Measurements from ENCODE around the gene TMEM131L. TPM values are rescaled to one million over a fixed set of nuclear protein-coding genes. Genes with fewer than 3 reads are reported as not detected.
"Not testable (repeated sequence)": the region's sequence is repeated elsewhere in the genome, so short reads cannot be mapped to it uniquely, and the experiment has no call there.

Gene TMEM131L
- total and polyA plus RNA-seq, 3 donors from 2014 or later, result 9.1 to 15.0 (median 12.6) TPM

- 77 to 84% methylated on average over 5 of the region's 5 CpGs for WGBS, 2 donors
- H3K9me3 ChIP-seq, result no peaks in the 10 kb centered on the region
- H3K27me3 ChIP-seq, result no peaks in the 10 kb centered on the region
- DNase-seq, result no peak
- TF ChIP-seq CTCF (IDR thresholded peaks at IDR 0.05) (no peak), POLR2A (IDR thresholded peaks at IDR 0.05) (no peak)
- H3K36me3 ChIP-seq (ENCODE audit: low read depth, missing control alignments), result no peaks in the 10 kb centered on the region
- H3K4me1 ChIP-seq, result no peaks in the 10 kb centered on the region
- no peak overlapping the region for H3K27ac ChIP-seq
- intact Hi-C loops (cut with DNase I; ENCODE audit: low total_unique reads), result no loop called here
- H3K4me3 ChIP-seq, result no peak overlapping the region
These were observed 18.8 kb upstream of the TMEM131L start for GRCh38 chr4:153447175-153447905.

- intact Hi-C loops (cut with DNase I; ENCODE audit: low total_unique reads), result no loop called here
- no peaks in the 10 kb centered on the region for H3K27me3 ChIP-seq
- no peaks in the 10 kb centered on the region for H3K9me3 ChIP-seq
- no peaks in the 10 kb centered on the region for H3K4me1 ChIP-seq
- H3K27ac ChIP-seq, result no peak overlapping the region
- no peaks in the 10 kb centered on the region for H3K36me3 ChIP-seq (ENCODE audit: low read depth, missing control alignments)
- H3K4me3 ChIP-seq, result no peak overlapping the region
- no peak for TF ChIP-seq CTCF (IDR thresholded peaks at IDR 0.05)
- TF ChIP-seq POLR2A (IDR thresholded peaks at IDR 0.05), result no peak
- 43 to 60% methylated on average over 10 of the region's 10 CpGs for WGBS, 2 donors
- DNase-seq, result no peak
These were observed 18.0 kb upstream of the TMEM131L start for GRCh38 chr4:153448003-153448731.

- no peak for TF ChIP-seq CTCF (IDR thresholded peaks at IDR 0.05)
- no peak for TF ChIP-seq POLR2A (IDR thresholded peaks at IDR 0.05)
- H3K27ac ChIP-seq, result no peak overlapping the region
- H3K9me3 ChIP-seq, result no peaks in the 10 kb centered on the region
- intact Hi-C loops (cut with DNase I; ENCODE audit: low total_unique reads), result no loop called here
- H3K4me3 ChIP-seq, result no peak overlapping the region
- no peaks in the 10 kb centered on the region for H3K36me3 ChIP-seq (ENCODE audit: low read depth, missing control alignments)
- DNase-seq, result no peak
- 100% methylated on average over 1 of the region's 1 CpG for WGBS, 2 donors
- H3K27me3 ChIP-seq, result no peaks in the 10 kb centered on the region
- no peaks in the 10 kb centered on the region for H3K4me1 ChIP-seq
These were observed 16.8 kb upstream of the TMEM131L start for GRCh38 chr4:153449338-153449737.

- TF ChIP-seq POLR2A (IDR thresholded peaks at IDR 0.05) (no peak), CTCF (IDR thresholded peaks at IDR 0.05) (no peak)
- WGBS, 2 donors, result 90 to 93% methylated on average over 5 of the region's 5 CpGs
- Histone ChIP-seq H3K4me1 (no peaks in the 10 kb centered on the region), H3K27ac (no peak overlapping the region), H3K36me3 (ENCODE audit: low read depth, missing control alignments) (no peaks in the 10 kb centered on the region), H3K4me3 (no peak overlapping the region), H3K9me3 (no peaks in the 10 kb centered on the region), H3K27me3 (no peaks in the 10 kb centered on the region)
- DNase-seq, result no peak
- intact Hi-C loops (cut with DNase I; ENCODE audit: low total_unique reads), result no loop called here
These were observed 15.6 kb upstream of the TMEM131L start for GRCh38 chr4:153450544-153450917.

GRCh38 chr4:153451145-153451544, 15.0 kb upstream of the TMEM131L start:
- H3K27ac ChIP-seq; H3K4me3 ChIP-seq; H3K36me3 ChIP-seq (ENCODE audit: low read depth, missing control alignments); DNase-seq; intact Hi-C loops (cut with DNase I; ENCODE audit: low total_unique reads); H3K4me1 ChIP-seq; H3K27me3 ChIP-seq; H3K9me3 ChIP-seq: not testable (repeated sequence)
- WGBS, 2 donors, result 85 to 91% methylated on average over 13 of the region's 13 CpGs

All from testis (tissue), 3 donors.